Spleen (tissue), 11 donors: ENCODE data around the gene LHFPL5. TPM values are rescaled to one million over a fixed set of nuclear protein-coding genes. Genes with fewer than 3 reads are reported as not detected.

Source experiments
- DNase-seq: peaks from one replicate; pipeline ENCODE4 v3.0.0-alpha.2; 2020
- H3K27ac ChIP-seq, 8 donors: fragments of 200-600 bp; sonication (generic) in 7 of 8; 1 replicate in 4 of 8; 2 replicates in 4 of 8; pipeline versions ENCODE4 v1.5.0 to v1.8.0; 2016 to 2021; ENCODE audit warnings: inconsistent platforms in 4 of 8, mild to moderate bottlenecking in 4 of 8, moderate library complexity in 1 of 8
- H3K27me3 ChIP-seq, 7 donors: fragments of 200-600 bp; sonication (generic) in 6 of 7; replicated peaks in 1 of 7; 1 replicate in 4 of 7; 2 replicates in 3 of 7; pipeline versions ENCODE4 v1.5.0 to v1.8.0; 2016 to 2021; ENCODE audit warnings: inconsistent platforms in 3 of 7, mild to moderate bottlenecking in 1 of 7
- H3K36me3 ChIP-seq, 6 donors: fragments of 200-600 bp; sonication (generic) in 5 of 6; 1 replicate in 4 of 6; 2 replicates in 2 of 6; pipeline versions ENCODE4 v1.5.0 to v1.8.0; 2016 to 2021; ENCODE audit warnings: inconsistent platforms in 2 of 6
- H3K4me1 ChIP-seq, 6 donors: fragments of 200-600 bp; sonication (generic) in 5 of 6; 1 replicate in 3 of 6; 2 replicates in 3 of 6; pipeline versions ENCODE4 v1.5.0 to v1.8.0; 2016 to 2021; ENCODE audit warnings: inconsistent platforms in 3 of 6
- H3K4me3 ChIP-seq, 8 donors: fragments of 200-600 bp; sonication (generic) in 7 of 8; 1 replicate in 4 of 8; 2 replicates in 4 of 8; pipeline versions ENCODE4 v1.5.0 to v1.8.0; 2016 to 2021; ENCODE audit warnings: inconsistent platforms in 4 of 8, mild to moderate bottlenecking in 4 of 8, moderate library complexity in 2 of 8
- H3K9me3 ChIP-seq, 8 donors: fragments of 200-600 bp; sonication (generic) in 7 of 8; 1 replicate in 4 of 8; 2 replicates in 4 of 8; pipeline versions ENCODE4 v1.5.0 to v1.8.0; 2016 to 2021; ENCODE audit warnings: inconsistent platforms in 4 of 8
- CTCF ChIP-seq, 11 experiments: fragments of 200-600 bp in 7 of 11; fragments of 450-650 bp in 4 of 11; sonication (generic) in 4 of 11; IDR thresholded peaks in 8 of 11; conservative IDR thresholded peaks in 3 of 11; 1 replicate in 7 of 11; 2 replicates in 4 of 11; pipeline versions ENCODE4 v1.4.0 to v1.8.0; 2016 to 2021; ENCODE audit warnings: antibody characterized with exemption in 11 of 11, inconsistent platforms in 4 of 11, mild to moderate bottlenecking in 1 of 11
- POLR2A ChIP-seq, 3 donors: fragments of 450-650 bp; IDR thresholded peaks; one replicate each; pipeline ENCODE4 v1.5.1; 2017; ENCODE audit warnings: antibody characterized with exemption in 3 of 3, mild to moderate bottlenecking in 1 of 3
- POLR2AphosphoS5 ChIP-seq, 3 donors: sonication (generic); formaldehyde crosslinking; IDR thresholded peaks; one replicate each; pipeline ENCODE4 v1.5.1; 2017; ENCODE audit warnings: antibody characterized with exemption in 3 of 3
- WGBS, 5 donors: extraction: QIAGEN DNeasy Blood & Tissue Kit in 3 of 5; methylation state at CpG; one replicate each; pipeline versions ENCODE4 v1.1.5 to v1.1.7; 2013 to 2018; 5-methylcytosine and 5-hydroxymethylcytosine counted together
- intact Hi-C: fragments of 100-400 bp; cut with DNase I; formaldehyde crosslinking; loops from one replicate; pipeline ENCODE4 v1.15.0; 2023; ENCODE audit warnings: low total_unique reads
- polyA plus RNA-seq, 3 donors: library from polyadenylated mRNA; stranded (reverse); fragments of 200-250 nt; gene quantifications; one replicate each; pipeline ENCODE4 v1.2.1, GENCODE V29; 2013
- total RNA-seq, 7 donors: library from RNA; depleted of rRNA in 3 of 7; stranded (reverse); fragments of >200 nt in 3 of 7; fragmentation: NEBNext Ultra II Directional in 4 of 7; extraction: Animal tissue kit (Norgen Biotek cat#: 25700) in 4 of 7; gene quantifications; one replicate each; pipeline versions ENCODE4 v1.1.0 to v1.2.1, GENCODE V29; 2016 to 2021
- donor health status: healthy with polysubstance abuse.
- donor health status: DM: no; HTN: no; CAD: no; lungs with moderate emphysema.
- donor health status: DM: no; HTN: no; CAD: no.
- donor health status: Bipolar disorder and iron deficiency.
- donor health status: healthy.
- donor health status: DM: no; HTN: no; CAD: no.
- donor health status: DM: yes; HTN: yes; CAD: no.

Gene LHFPL5
- total and polyA plus RNA-seq, 10 donors, result not detected

- WGBS, 5 donors, result 90 to 95% (median 91%) methylated on average over 17 of the region's 17 CpGs
- intact Hi-C loops, result no loop called here
- DNase-seq, result no peak
Measured at GRCh38 chr6:35794536-35795452, 10.4 kb upstream of the LHFPL5 start.

GRCh38 chr6:35795453-35796071 lies 9.6 kb upstream of the LHFPL5 start:
- Histone ChIP-seq H3K4me3 (no peak overlapping the region), H3K27me3 (peaks cover 0 to 1% (median 0%) of the 10 kb centered on the region in 7 donors), H3K9me3 (no peaks in the 10 kb centered on the region), H3K27ac (no peak overlapping the region), H3K36me3 (no peaks in the 10 kb centered on the region), H3K4me1 (no peaks in the 10 kb centered on the region)
- no peak for TF ChIP-seq POLR2AphosphoS5 (IDR thresholded peaks at IDR 0.05)
- TF ChIP-seq POLR2A (IDR thresholded peaks at IDR 0.05), result no peak
- no peak for TF ChIP-seq CTCF (IDR thresholded peaks at IDR 0.05 in 8 of 11, conservative IDR thresholded peaks at IDR 0.05 in 3 of 11)
- WGBS, 5 donors, result 83 to 92% (median 90%) methylated on average over 11 of the region's 11 CpGs
- intact Hi-C loops, result no loop called here
- DNase-seq, result no peak

More at GRCh38 chr6:35794536-35795452, 10.4 kb upstream of the LHFPL5 start:
- H3K27me3 ChIP-seq, result peaks cover 0 to 9% (median 3%) of the 10 kb centered on the region in 7 donors
- no peak overlapping the region for H3K27ac ChIP-seq
- no peaks in the 10 kb centered on the region for H3K9me3 ChIP-seq
- TF ChIP-seq POLR2A (IDR thresholded peaks at IDR 0.05) (no peak), CTCF (IDR thresholded peaks at IDR 0.05 in 8 of 11, conservative IDR thresholded peaks at IDR 0.05 in 3 of 11) (no peak), POLR2AphosphoS5 (IDR thresholded peaks at IDR 0.05) (no peak)
- H3K4me1 ChIP-seq, result no peaks in the 10 kb centered on the region
- no peaks in the 10 kb centered on the region for H3K36me3 ChIP-seq
- no peak overlapping the region for H3K4me3 ChIP-seq

- Histone ChIP-seq H3K9me3 (no peaks in the 10 kb centered on the region), H3K4me3 (no peak overlapping the region), H3K27ac (no peak overlapping the region), H3K27me3 (no peaks in the 10 kb centered on the region), H3K36me3 (no peaks in the 10 kb centered on the region), H3K4me1 (no peaks in the 10 kb centered on the region)
- WGBS, 5 donors, result 67 to 89% (median 85%) methylated on average over 4 of the region's 4 CpGs
- DNase-seq, result no peak
- intact Hi-C loops, result no loop called here
- TF ChIP-seq CTCF (IDR thresholded peaks at IDR 0.05 in 8 of 11, conservative IDR thresholded peaks at IDR 0.05 in 3 of 11) (no peak), POLR2AphosphoS5 (IDR thresholded peaks at IDR 0.05) (no peak), POLR2A (IDR thresholded peaks at IDR 0.05) (no peak)
Measured at GRCh38 chr6:35796236-35796635, 8.9 kb upstream of the LHFPL5 start.
